Stomach (tissue), 9 donors: ENCODE results near the gene SNX30. TPM values are rescaled to one million over a fixed set of nuclear protein-coding genes. Genes with fewer than 3 reads are reported as not detected.
A peak's percentile ranks its signal among the peaks of the same experiment; 100 is the strongest.

Experiments
- DNase-seq, 2 donors: peaks; one replicate each; pipeline versions ENCODE4 v3.0.0 to v3.0.0-alpha.2; 2013 to 2019
- H3K27ac ChIP-seq, 5 donors: fragments of 200-600 bp in 4 of 5; sonication (generic) in 4 of 5; one replicate each; pipeline ENCODE4 v1.5.1; 2013 to 2019; ENCODE audit warnings: mild to moderate bottlenecking in 1 of 5, moderate library complexity in 1 of 5
- H3K27me3 ChIP-seq, 3 donors: fragments of 200-600 bp; sonication (generic); one replicate each; pipeline ENCODE4 v1.5.1; 2017 to 2019; ENCODE audit warnings: mixed run types in 1 of 3
- H3K36me3 ChIP-seq, 4 donors: fragments of 200-600 bp; sonication (generic); 1 replicate in 3 of 4; 2 replicates in 1 of 4; pipeline ENCODE4 v1.5.1; 2016 to 2019
- H3K4me1 ChIP-seq, 4 donors: fragments of 200-600 bp; sonication (generic); one replicate each; pipeline ENCODE4 v1.5.1; 2016 to 2019
- H3K4me3 ChIP-seq, 4 donors: fragments of 200-600 bp; sonication (generic) in 3 of 4; one replicate each; pipeline ENCODE4 v1.5.1; 2016 to 2019; ENCODE audit warnings: mild to moderate bottlenecking in 1 of 4
- H3K9me3 ChIP-seq, 4 donors: fragments of 200-600 bp; sonication (generic); one replicate each; pipeline ENCODE4 v1.5.1; 2016 to 2019
- CTCF ChIP-seq, 7 experiments: fragments of 450-650 bp in 4 of 7; fragments of 200-600 bp in 3 of 7; sonication (generic) in 3 of 7; IDR thresholded peaks; one replicate each; pipeline ENCODE4 v1.5.1; 2016 to 2019; ENCODE audit warnings: antibody characterized with exemption in 7 of 7, control low read depth in 2 of 7, mild to moderate bottlenecking in 1 of 7
- EP300 ChIP-seq: sonication (generic); formaldehyde crosslinking; IDR thresholded peaks from one replicate; pipeline ENCODE4 v1.6.1; 2017; ENCODE audit warnings: antibody characterized with exemption
- POLR2A ChIP-seq, 4 donors: fragments of 450-650 bp; IDR thresholded peaks; one replicate each; pipeline ENCODE4 v1.6.1; 2016; ENCODE audit warnings: antibody characterized with exemption in 4 of 4, control low read depth in 2 of 4, mild to moderate bottlenecking in 1 of 4, moderate library complexity in 1 of 4
- POLR2AphosphoS5 ChIP-seq, 3 donors: sonication (generic); formaldehyde crosslinking; IDR thresholded peaks; one replicate each; pipeline ENCODE4 v1.6.1; 2016; ENCODE audit warnings: antibody characterized with exemption in 3 of 3
- WGBS, 5 donors: extraction: QIAGEN DNeasy Blood & Tissue Kit in 3 of 5; methylation state at CpG; one replicate each; pipeline versions ENCODE4 v1.1.5 to v1.1.7; 2013 to 2018; 5-methylcytosine and 5-hydroxymethylcytosine counted together
- intact Hi-C: fragments of 100-400 bp; cut with DNase I; formaldehyde crosslinking; loops from one replicate; pipeline ENCODE4 v1.15.1; 2023; ENCODE audit warnings: low total_unique reads
- polyA plus RNA-seq, 3 donors: library from polyadenylated mRNA; stranded (reverse); fragments of 200-250 nt; gene quantifications; one replicate each; pipeline ENCODE4 v1.2.3, GENCODE V29; 2013
- total RNA-seq, 5 donors: library from RNA; depleted of rRNA; stranded (reverse); fragments of >200 nt; gene quantifications; one replicate each; pipeline versions ENCODE4 v1.1.0 to v1.2.3, GENCODE V29; 2014 to 2016
- donor health status: healthy with polysubstance abuse.
- donor health status: Bipolar disorder and iron deficiency.
- donor health status: healthy.

SNX30 gene
- total and polyA plus RNA-seq, 8 donors = 1.2 to 37.1 (median 5.3) TPM

GRCh38 chr9:112711050-112711689 is 39.4 kb upstream of the SNX30 start:
- Histone ChIP-seq H3K27me3 (no peaks in the 10 kb centered on the region), H3K4me3 (no peak overlapping the region), H3K36me3 (peaks cover 0 to 45% (median 17%) of the 10 kb centered on the region in 4 donors), H3K9me3 (peaks cover 0 to 4% (median 0%) of the 10 kb centered on the region in 4 donors), H3K27ac (no peak overlapping the region), H3K4me1 (peaks cover 0 to 25% (median 12%) of the 10 kb centered on the region in 4 donors)
- intact Hi-C loops = no loop called here
- WGBS, 5 donors = 53 to 73% (median 61%) methylated on average over 7 of the region's 7 CpGs
- DNase-seq = peak in 1 of 2 donors; percentile 69
- TF ChIP-seq POLR2AphosphoS5 (IDR thresholded peaks at IDR 0.05) (no peak), CTCF (IDR thresholded peaks at IDR 0.05) (peak in 3 of 7 experiments; percentile 16 to 35 (median 34))

DNA sequence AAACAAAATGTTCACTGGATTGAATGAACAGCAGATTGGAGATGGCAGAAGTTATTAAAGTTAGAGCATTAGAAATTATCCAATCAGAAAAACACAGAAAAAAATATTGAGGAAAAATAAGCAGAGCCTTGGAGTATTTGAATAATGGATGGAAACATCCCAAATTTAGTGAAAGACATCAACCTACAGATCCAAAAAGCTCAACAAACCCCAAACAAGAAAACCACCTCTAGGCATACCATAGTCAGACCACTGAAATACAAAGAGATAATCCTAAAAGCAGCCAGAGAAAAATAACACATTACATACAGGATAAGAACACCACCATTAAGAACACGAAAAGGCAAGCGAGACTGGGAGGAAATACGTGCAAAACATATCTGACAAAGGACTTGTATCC is 37.9 kb upstream of the SNX30 start:
- no peak for DNase-seq
- H3K4me1 ChIP-seq = peaks cover 6 to 36% (median 23%) of the 10 kb centered on the region in 4 donors
- peaks cover 0 to 4% (median 0%) of the 10 kb centered on the region in 4 donors for H3K9me3 ChIP-seq
- H3K27me3 ChIP-seq = no peaks in the 10 kb centered on the region
- intact Hi-C loops = no loop called here
- 94 to 100% (median 99%) methylated on average over 3 of the region's 3 CpGs for WGBS, 5 donors
- no peak overlapping the region for H3K4me3 ChIP-seq
- H3K27ac ChIP-seq = no peak overlapping the region
- TF ChIP-seq EP300 (no peak), POLR2A (IDR thresholded peaks at IDR 0.05) (no peak), CTCF (IDR thresholded peaks at IDR 0.05) (no peak), POLR2AphosphoS5 (IDR thresholded peaks at IDR 0.05) (no peak)
- H3K36me3 ChIP-seq = peaks cover 0 to 45% (median 17%) of the 10 kb centered on the region in 4 donors

- no peaks in the 10 kb centered on the region for H3K9me3 ChIP-seq
- intact Hi-C loops = no loop called here
- peaks cover 0 to 23% (median 8%) of the 10 kb centered on the region in 4 donors for H3K36me3 ChIP-seq
- WGBS, 5 donors = 0 to 1% (median 0%) methylated on average over 29 to 51 of the region's 51 CpGs
- H3K4me3 ChIP-seq = peak within 1 kb of the TSS; percentile 68 to 82 (median 76)
- H3K27ac ChIP-seq = peak within 1 kb of the TSS; percentile 73 to 93 (median 90)
- peaks cover 6 to 28% (median 17%) of the 10 kb centered on the region in 4 donors for H3K4me1 ChIP-seq
- no peaks in the 10 kb centered on the region for H3K27me3 ChIP-seq
- TF ChIP-seq POLR2A (IDR thresholded peaks at IDR 0.05) = peak in 1 of 4 donors; percentile 41
- no peak for TF ChIP-seq CTCF (IDR thresholded peaks at IDR 0.05)
- peak; percentile 76 to 94 (median 85) for TF ChIP-seq POLR2AphosphoS5 (IDR thresholded peaks at IDR 0.05)
- DNase-seq = peak; percentile 96 to 99
Observed at GRCh38 chr9:112717661-112718331, 32.8 kb upstream of the SNX30 start, which contains the start of gene INIP. Gene INIP (minus strand): TSS chr9:112718117. CDS start chr9:112716485, 1,632 bp downstream.

DNA sequence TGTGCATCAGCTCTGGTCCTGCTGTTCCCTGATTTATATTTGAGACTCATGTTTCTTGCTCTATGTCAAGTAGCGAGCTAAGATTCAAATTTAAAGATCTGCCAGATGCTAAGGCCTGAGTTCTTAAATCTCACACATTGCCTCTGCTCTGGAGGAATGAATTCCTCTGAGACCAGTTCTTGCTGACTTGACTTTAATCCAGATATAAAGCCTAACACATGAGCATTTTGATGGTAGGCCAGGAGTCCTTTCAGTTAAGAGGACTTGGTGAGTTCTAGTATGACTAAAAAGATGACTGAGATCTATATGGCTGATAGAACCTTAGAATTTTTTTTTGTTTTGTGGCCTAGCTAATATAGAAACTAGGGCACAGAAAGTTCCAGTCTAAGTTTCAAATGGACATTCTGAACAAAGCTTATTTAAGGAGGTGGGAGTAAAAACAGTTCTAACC is 31.3 kb upstream of the SNX30 start:
- Histone ChIP-seq H3K9me3 (no peaks in the 10 kb centered on the region), H3K27me3 (no peaks in the 10 kb centered on the region), H3K27ac (peak overlapping the region in 2 of 5 donors; percentile 47 to 92), H3K36me3 (peaks cover 0 to 13% (median 2%) of the 10 kb centered on the region in 4 donors), H3K4me3 (no peak overlapping the region), H3K4me1 (peaks cover 6 to 28% (median 17%) of the 10 kb centered on the region in 4 donors)
- peak in 1 of 2 donors; percentile 44 for DNase-seq
- 77 to 91% (median 88%) methylated on average over 1 of the region's 1 CpG for WGBS, 5 donors
- intact Hi-C loops = no loop called here
- TF ChIP-seq POLR2AphosphoS5 (IDR thresholded peaks at IDR 0.05) = no peak
- TF ChIP-seq EP300 = no peak
- TF ChIP-seq POLR2A (IDR thresholded peaks at IDR 0.05) = no peak
- no peak for TF ChIP-seq CTCF (IDR thresholded peaks at IDR 0.05)
